ENCODE results near the gene CMIP. TPM values are rescaled to one million over a fixed set of nuclear protein-coding genes. Genes with fewer than 3 reads are reported as not detected.

CMIP gene
- total and polyA plus RNA-seq, 7 donors = 1.4 to 8.9 (median 4.1) TPM

DNA sequence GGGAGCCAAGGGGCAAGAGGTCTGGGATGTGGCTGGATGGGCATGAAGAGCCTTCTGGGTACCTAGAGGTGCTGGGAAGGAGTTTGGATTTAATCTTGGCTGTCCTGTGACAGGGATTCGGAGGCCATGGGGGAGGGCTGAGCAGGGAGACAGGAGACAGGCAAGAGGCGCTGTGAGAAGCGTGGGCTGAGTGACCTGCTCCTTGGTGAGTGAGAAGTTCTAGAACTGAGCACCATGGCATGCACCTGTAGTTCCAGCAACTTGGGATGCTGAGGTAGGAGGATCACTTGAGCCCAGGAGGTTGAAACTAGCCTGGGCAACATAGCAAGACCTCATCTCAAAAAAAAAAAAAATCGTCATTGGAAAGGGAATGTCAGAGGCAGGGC, 256.2 kb downstream of the CMIP start:
- TF ChIP-seq, protein P1, sequence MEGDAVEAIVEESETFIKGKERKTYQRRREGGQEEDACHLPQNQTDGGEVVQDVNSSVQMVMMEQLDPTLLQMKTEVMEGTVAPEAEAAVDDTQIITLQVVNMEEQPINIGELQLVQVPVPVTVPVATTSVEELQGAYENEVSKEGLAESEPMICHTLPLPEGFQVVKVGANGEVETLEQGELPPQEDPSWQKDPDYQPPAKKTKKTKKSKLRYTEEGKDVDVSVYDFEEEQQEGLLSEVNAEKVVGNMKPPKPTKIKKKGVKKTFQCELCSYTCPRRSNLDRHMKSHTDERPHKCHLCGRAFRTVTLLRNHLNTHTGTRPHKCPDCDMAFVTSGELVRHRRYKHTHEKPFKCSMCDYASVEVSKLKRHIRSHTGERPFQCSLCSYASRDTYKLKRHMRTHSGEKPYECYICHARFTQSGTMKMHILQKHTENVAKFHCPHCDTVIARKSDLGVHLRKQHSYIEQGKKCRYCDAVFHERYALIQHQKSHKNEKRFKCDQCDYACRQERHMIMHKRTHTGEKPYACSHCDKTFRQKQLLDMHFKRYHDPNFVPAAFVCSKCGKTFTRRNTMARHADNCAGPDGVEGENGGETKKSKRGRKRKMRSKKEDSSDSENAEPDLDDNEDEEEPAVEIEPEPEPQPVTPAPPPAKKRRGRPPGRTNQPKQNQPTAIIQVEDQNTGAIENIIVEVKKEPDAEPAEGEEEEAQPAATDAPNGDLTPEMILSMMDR (IDR thresholded peaks at IDR 0.05) = no peak
- 96 to 98% (median 96%) methylated on average over 4 of the region's 4 CpGs for WGBS, 3 donors
- Histone ChIP-seq H3K4me1 (no peaks in the 10 kb centered on the region), H3K9me3 (no peaks in the 10 kb centered on the region), H3K4me3 (no peak overlapping the region), H3K27me3 (ENCODE audit: insufficient read depth in 3 of 3, low read length in 2 of 3) (no peaks in the 10 kb centered on the region), H3K27ac (no peak overlapping the region), H3K36me3 (ENCODE audit: insufficient read depth in 1 of 2, low read depth in 1 of 2) (peaks cover 0 to 15% of the 10 kb centered on the region in 2 donors)
- ATAC-seq (no peak), DNase-seq (peak in 1 of 2 donors; percentile 12)
- intact Hi-C loops (cut with DNase I) = no loop called here

DNA sequence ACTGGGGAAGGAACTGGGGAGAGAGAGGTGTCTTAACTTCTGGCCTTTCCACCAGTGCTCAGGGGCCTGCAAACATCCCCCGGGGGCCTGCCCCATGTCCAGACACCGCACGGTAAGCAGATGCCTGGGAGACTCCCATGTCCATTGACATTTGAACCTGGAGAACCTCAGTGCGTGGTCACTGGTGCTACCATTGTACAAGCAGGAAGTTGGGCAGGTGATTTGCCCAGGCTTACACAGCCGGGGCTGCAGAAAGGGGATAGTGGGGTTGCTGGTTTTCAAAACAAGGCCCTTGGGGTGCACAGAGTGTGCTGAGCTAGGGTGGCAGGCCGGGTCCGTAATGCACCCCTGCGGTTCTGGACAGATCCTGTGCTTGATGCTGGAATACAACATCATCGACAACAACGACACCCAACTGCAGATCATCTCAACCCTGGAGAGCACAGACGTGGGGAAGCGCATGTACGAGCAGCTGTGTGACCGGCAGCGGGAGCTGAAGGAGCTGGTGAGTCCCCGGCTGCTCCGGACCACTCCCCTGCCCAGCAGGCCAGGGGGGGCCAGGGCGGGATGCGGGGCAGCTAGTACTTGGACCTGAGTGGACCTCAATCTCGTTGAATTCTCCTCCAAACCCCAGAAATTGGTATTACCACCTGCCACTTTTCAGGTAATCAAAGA, 256.8 kb downstream of the CMIP start:
- no peak overlapping the region for H3K27ac ChIP-seq
- H3K9me3 ChIP-seq = no peaks in the 10 kb centered on the region
- no peaks in the 10 kb centered on the region for H3K27me3 ChIP-seq (ENCODE audit: insufficient read depth in 3 of 3, low read length in 2 of 3)
- H3K4me1 ChIP-seq = no peaks in the 10 kb centered on the region
- intact Hi-C loops (cut with DNase I) = no loop called here
- TF ChIP-seq, protein P1 (IDR thresholded peaks at IDR 0.05) = no peak
- no peak for ATAC-seq
- WGBS, 3 donors = 95 to 97% (median 96%) methylated on average over 20 of the region's 20 CpGs
- DNase-seq = peak in 1 of 2 donors; percentile 43
- no peak overlapping the region for H3K4me3 ChIP-seq
- H3K36me3 ChIP-seq (ENCODE audit: insufficient read depth in 1 of 2, low read depth in 1 of 2) = peaks cover 0 to 20% of the 10 kb centered on the region in 2 donors

DNA sequence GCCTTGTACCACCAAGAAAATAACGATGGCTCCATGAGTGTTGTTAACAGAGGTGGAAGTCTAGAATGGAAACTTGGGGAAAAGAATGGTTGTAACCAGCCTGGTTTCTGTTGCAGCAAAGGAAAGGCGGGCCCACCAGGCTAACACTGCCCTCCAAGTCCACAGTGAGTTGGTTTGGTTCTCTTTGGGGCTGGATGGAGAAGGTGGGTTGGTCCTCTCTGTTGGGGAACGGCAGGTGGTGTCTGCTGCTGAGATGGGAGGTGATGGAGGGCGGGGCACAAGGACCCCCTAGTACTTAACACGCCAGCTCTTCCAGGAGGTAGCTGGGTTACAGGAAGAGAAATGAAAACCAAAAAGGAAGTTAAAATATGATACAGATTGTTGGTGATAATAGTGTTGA, 257.9 kb downstream of the CMIP start:
- H3K36me3 ChIP-seq (ENCODE audit: insufficient read depth in 1 of 2, low read depth in 1 of 2) = peaks cover 0 to 20% of the 10 kb centered on the region in 2 donors
- ATAC-seq = no peak
- no peak overlapping the region for H3K27ac ChIP-seq
- H3K4me3 ChIP-seq = no peak overlapping the region
- no peaks in the 10 kb centered on the region for H3K9me3 ChIP-seq
- 94 to 97% (median 95%) methylated on average over 5 of the region's 5 CpGs for WGBS, 3 donors
- peaks cover 0 to 1% (median 0%) of the 10 kb centered on the region in 3 donors for H3K27me3 ChIP-seq (ENCODE audit: insufficient read depth in 3 of 3, low read length in 2 of 3)
- TF ChIP-seq, protein P1 (IDR thresholded peaks at IDR 0.05) = no peak
- no peaks in the 10 kb centered on the region for H3K4me1 ChIP-seq
- intact Hi-C loops (cut with DNase I) = no loop called here
- no peak for DNase-seq

DNA sequence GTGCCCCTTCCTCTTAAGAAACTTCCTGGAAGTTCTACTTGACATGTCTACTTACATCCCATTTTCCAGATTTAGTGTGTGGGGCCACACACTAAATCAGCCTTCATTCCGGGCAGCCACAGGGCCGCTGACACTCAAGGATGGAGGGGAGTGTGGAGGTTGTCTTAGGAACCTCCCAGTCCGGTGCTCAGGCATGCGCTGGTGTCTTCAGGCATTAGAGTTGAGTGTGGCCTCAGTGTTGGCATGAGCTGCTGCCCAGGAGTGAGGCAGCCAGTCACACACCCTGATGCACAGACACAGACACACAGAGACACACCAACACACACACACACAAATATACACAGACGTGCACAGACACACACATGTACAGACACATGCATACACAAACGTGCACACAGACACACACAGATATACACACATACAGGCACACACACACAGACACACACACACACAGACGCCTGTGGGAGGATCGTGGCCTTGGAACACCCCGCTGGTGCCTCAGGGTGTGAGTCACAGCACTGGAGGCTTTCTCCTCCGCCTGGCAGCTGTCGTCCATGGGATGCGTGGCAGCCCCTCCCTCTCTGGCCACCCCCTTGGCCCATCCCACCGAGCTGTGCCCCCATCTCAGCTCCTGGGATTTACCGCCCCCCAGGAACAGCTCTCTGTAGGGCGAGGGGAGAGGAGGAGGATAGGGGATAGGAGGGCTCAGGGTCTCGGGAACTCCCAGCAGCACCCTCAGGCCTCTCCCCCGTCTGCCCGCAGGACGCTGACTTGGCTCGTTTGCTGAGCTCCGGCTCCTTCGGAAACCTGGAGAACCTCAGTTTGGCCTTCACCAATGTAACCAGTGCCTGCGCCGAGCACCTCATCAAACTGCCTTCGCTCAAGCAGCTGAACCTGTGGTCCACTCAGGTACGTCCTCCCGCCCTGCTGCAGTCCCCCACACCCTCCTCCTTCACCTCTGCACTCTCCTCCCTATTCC, 258.9 kb downstream of the CMIP start:
- TF ChIP-seq, protein P1 (IDR thresholded peaks at IDR 0.05) = no peak
- ATAC-seq (no peak), DNase-seq (peak in 1 of 2 donors; percentile 35)
- Histone ChIP-seq H3K36me3 (ENCODE audit: insufficient read depth in 1 of 2, low read depth in 1 of 2) (peaks cover 0 to 20% of the 10 kb centered on the region in 2 donors), H3K4me3 (no peak overlapping the region), H3K27me3 (ENCODE audit: insufficient read depth in 3 of 3, low read length in 2 of 3) (peaks cover 0 to 2% (median 0%) of the 10 kb centered on the region in 3 donors), H3K4me1 (no peaks in the 10 kb centered on the region), H3K27ac (no peak overlapping the region), H3K9me3 (no peaks in the 10 kb centered on the region)
- WGBS, 3 donors = 67 to 86% (median 71%) methylated on average over 22 to 27 of the region's 27 CpGs
- intact Hi-C loops (cut with DNase I) = no loop called here
